Subcutaneous abdominal adipose tissue (tissue), 5 donors: ENCODE results near the gene OR9A4.
"Not testable (repeated sequence)": the region's sequence is repeated elsewhere in the genome, so short reads cannot be mapped to it uniquely, and the experiment has no call there.

Experiments used
- H3K27ac ChIP-seq: one replicate; pipeline ENCODE4 v1.7.0; 2013; ENCODE audit warnings: low read depth, mild to moderate bottlenecking, inconsistent platforms, low read length, moderate library complexity
- H3K27me3 ChIP-seq, 5 donors: one replicate each; pipeline ENCODE4 v1.7.0; 2013; ENCODE audit warnings: low read length in 5 of 5, inconsistent platforms in 1 of 5; ENCODE audit not compliant: control insufficient read depth in 5 of 5, insufficient read depth in 4 of 5
- H3K36me3 ChIP-seq, 5 donors: one replicate each; pipeline ENCODE4 v1.7.0; 2013; ENCODE audit warnings: low read length in 5 of 5; ENCODE audit not compliant: control insufficient read depth in 5 of 5, insufficient read depth in 5 of 5
- H3K4me1 ChIP-seq, 5 donors: one replicate each; pipeline ENCODE4 v1.7.0; 2013; ENCODE audit warnings: low read length in 5 of 5, mild to moderate bottlenecking in 3 of 5, moderate library complexity in 1 of 5; ENCODE audit not compliant: control insufficient read depth in 5 of 5, insufficient read depth in 5 of 5
- H3K4me3 ChIP-seq, 5 donors: one replicate each; pipeline ENCODE4 v1.7.0; 2013; ENCODE audit warnings: low read length in 5 of 5, low read depth in 1 of 5
- H3K9ac ChIP-seq, 5 donors: one replicate each; pipeline ENCODE4 v1.7.0; 2013; ENCODE audit warnings: low read length in 5 of 5, mild to moderate bottlenecking in 4 of 5, moderate library complexity in 3 of 5
- H3K9me3 ChIP-seq, 5 donors: one replicate each; pipeline ENCODE4 v1.7.0; 2013; ENCODE audit warnings: low read length in 5 of 5; ENCODE audit not compliant: control insufficient read depth in 5 of 5
- donor health status: healthy.
- donor health status: healthy.
- donor health status: healthy.
- donor health status: healthy.
- donor health status: healthy.

Gene OR9A4

GRCh38 chr7:141891336-141891735, 24.9 kb upstream of the OR9A4 start:
- Histone ChIP-seq H3K27me3 (no peaks in the 10 kb centered on the region), H3K4me3 (no peak overlapping the region), H3K9me3 (peaks cover 0 to 5% (median 0%) of the 10 kb centered on the region in 5 donors), H3K36me3 (no peaks in the 10 kb centered on the region), H3K4me1 (no peaks in the 10 kb centered on the region), H3K9ac (no peak overlapping the region), H3K27ac (no peak overlapping the region)

GRCh38 chr7:141899366-141899765, 16.8 kb upstream of the OR9A4 start:
- H3K9me3 ChIP-seq, H3K9ac ChIP-seq, H3K27ac ChIP-seq, H3K4me3 ChIP-seq, H3K36me3 ChIP-seq, H3K27me3 ChIP-seq, H3K4me1 ChIP-seq: not testable (repeated sequence)

GRCh38 chr7:141906285-141906684, 9.9 kb upstream of the OR9A4 start:
- no peak overlapping the region for H3K27ac ChIP-seq
- no peaks in the 10 kb centered on the region for H3K36me3 ChIP-seq
- no peaks in the 10 kb centered on the region for H3K27me3 ChIP-seq
- no peak overlapping the region for H3K9ac ChIP-seq
- H3K4me3 ChIP-seq = no peak overlapping the region
- H3K4me1 ChIP-seq = no peaks in the 10 kb centered on the region
- H3K9me3 ChIP-seq = no peaks in the 10 kb centered on the region

GRCh38 chr7:141911391-141911790, 4.8 kb upstream of the OR9A4 start:
- no peaks in the 10 kb centered on the region for H3K4me1 ChIP-seq
- H3K4me3 ChIP-seq = no peak overlapping the region

GRCh38 chr7:141915565-141915964, 634 bp upstream of the OR9A4 start:
- no peak overlapping the region for H3K9ac ChIP-seq

More at GRCh38 chr7:141911391-141911790, 4.8 kb upstream of the OR9A4 start:
- Histone ChIP-seq H3K27ac (no peak overlapping the region), H3K9me3 (no peaks in the 10 kb centered on the region), H3K9ac (no peak overlapping the region), H3K36me3 (no peaks in the 10 kb centered on the region), H3K27me3 (no peaks in the 10 kb centered on the region)

GRCh38 chr7:141920281-141920680, 4.1 kb downstream of the OR9A4 start:
- H3K9me3 ChIP-seq = peaks cover 0 to 2% (median 0%) of the 10 kb centered on the region in 5 donors
- H3K4me3 ChIP-seq = no peak overlapping the region
- no peaks in the 10 kb centered on the region for H3K4me1 ChIP-seq
- no peaks in the 10 kb centered on the region for H3K27me3 ChIP-seq
- no peaks in the 10 kb centered on the region for H3K36me3 ChIP-seq
- H3K27ac ChIP-seq = no peak overlapping the region
- H3K9ac ChIP-seq = no peak overlapping the region

More at GRCh38 chr7:141915565-141915964, 634 bp upstream of the OR9A4 start:
- H3K9me3 ChIP-seq = peaks cover 0 to 2% (median 0%) of the 10 kb centered on the region in 5 donors
- H3K27ac ChIP-seq = no peak overlapping the region
- H3K4me3 ChIP-seq = no peak overlapping the region
- no peaks in the 10 kb centered on the region for H3K27me3 ChIP-seq
- H3K4me1 ChIP-seq = no peaks in the 10 kb centered on the region
- no peaks in the 10 kb centered on the region for H3K36me3 ChIP-seq

GRCh38 chr7:141928146-141928844, 12.1 kb downstream of the OR9A4 start:
- Histone ChIP-seq H3K27ac (no peak overlapping the region), H3K9me3 (peaks cover 0 to 3% (median 0%) of the 10 kb centered on the region in 5 donors), H3K27me3 (no peaks in the 10 kb centered on the region), H3K4me3 (no peak overlapping the region), H3K4me1 (no peaks in the 10 kb centered on the region), H3K36me3 (no peaks in the 10 kb centered on the region), H3K9ac (no peak overlapping the region)

- H3K4me3 ChIP-seq = no peak overlapping the region
Observed at GRCh38 chr7:141928845-141929195, 12.6 kb downstream of the OR9A4 start.

GRCh38 chr7:141930211-141930610, 14.0 kb downstream of the OR9A4 start:
- Histone ChIP-seq H3K9ac (no peak overlapping the region), H3K27ac (no peak overlapping the region), H3K36me3 (no peaks in the 10 kb centered on the region), H3K4me3 (no peak overlapping the region), H3K9me3 (peaks cover 0 to 3% (median 2%) of the 10 kb centered on the region in 5 donors), H3K4me1 (no peaks in the 10 kb centered on the region), H3K27me3 (no peaks in the 10 kb centered on the region)

More at GRCh38 chr7:141928845-141929195, 12.6 kb downstream of the OR9A4 start:
- Histone ChIP-seq H3K4me1 (no peaks in the 10 kb centered on the region), H3K9ac (no peak overlapping the region), H3K9me3 (peaks cover 0 to 3% (median 2%) of the 10 kb centered on the region in 5 donors), H3K36me3 (no peaks in the 10 kb centered on the region), H3K27me3 (no peaks in the 10 kb centered on the region), H3K27ac (no peak overlapping the region)

- Histone ChIP-seq H3K36me3 (no peaks in the 10 kb centered on the region), H3K9me3 (peaks cover 0 to 19% (median 12%) of the 10 kb centered on the region in 5 donors), H3K9ac (no peak overlapping the region), H3K4me1 (no peaks in the 10 kb centered on the region), H3K4me3 (no peak overlapping the region), H3K27me3 (no peaks in the 10 kb centered on the region), H3K27ac (no peak overlapping the region)
Observed at GRCh38 chr7:141941075-141941474, 24.9 kb downstream of the OR9A4 start.
